HG02938 (cell line): ENCODE data around the gene DCLK2.
"Not testable (repeated sequence)": the region's sequence is repeated elsewhere in the genome, so short reads cannot be mapped to it uniquely, and the experiment has no call there.

ENCODE experiments used
- ATAC-seq: cut with Tn5 transposase; IDR thresholded peaks from one replicate; pipeline ENCODE4 v1.9.1; 2021; ENCODE audit warnings: mild to moderate bottlenecking, moderate library complexity; ENCODE audit not compliant: unreplicated experiment

The DCLK2 gene

GRCh38 chr4:150197256-150197655 is 119.0 kb downstream of the DCLK2 start:
- not testable (repeated sequence) for ATAC-seq

GRCh38 chr4:150199056-150199455 is 120.8 kb downstream of the DCLK2 start:
- ATAC-seq = no peak

GRCh38 chr4:150205016-150205415 is 126.8 kb downstream of the DCLK2 start:
- ATAC-seq = no peak

- no peak for ATAC-seq
Observed at GRCh38 chr4:150206265-150206664, 128.0 kb downstream of the DCLK2 start.

- no peak for ATAC-seq
Observed at GRCh38 chr4:150206954-150207353, 128.7 kb downstream of the DCLK2 start.

- no peak for ATAC-seq
Observed at GRCh38 chr4:150207871-150208270, 129.6 kb downstream of the DCLK2 start.

GRCh38 chr4:150209140-150209829 is 131.0 kb downstream of the DCLK2 start:
- ATAC-seq = peak; percentile 58

GRCh38 chr4:150211016-150211415 is 132.8 kb downstream of the DCLK2 start:
- ATAC-seq = no peak

GRCh38 chr4:150211799-150212445 is 133.7 kb downstream of the DCLK2 start:
- no peak for ATAC-seq

GRCh38 chr4:150212485-150212884 is 134.2 kb downstream of the DCLK2 start:
- ATAC-seq = no peak

- ATAC-seq = no peak
Observed at GRCh38 chr4:150212927-150213326, 134.7 kb downstream of the DCLK2 start.

- no peak for ATAC-seq
Observed at GRCh38 chr4:150215601-150216000, 137.4 kb downstream of the DCLK2 start.

- no peak for ATAC-seq
Observed at GRCh38 chr4:150216726-150217125, 138.5 kb downstream of the DCLK2 start.

- no peak for ATAC-seq
Observed at GRCh38 chr4:150217192-150217591, 138.9 kb downstream of the DCLK2 start.

- ATAC-seq = no peak
Observed at GRCh38 chr4:150217808-150218207, 139.6 kb downstream of the DCLK2 start.

- ATAC-seq = no peak
Observed at GRCh38 chr4:150218447-150218846, 140.2 kb downstream of the DCLK2 start.

- no peak for ATAC-seq
Observed at GRCh38 chr4:150219841-150220240, 141.6 kb downstream of the DCLK2 start.

GRCh38 chr4:150224896-150225591 is 146.8 kb downstream of the DCLK2 start:
- ATAC-seq = no peak

- ATAC-seq = no peak
Observed at GRCh38 chr4:150229520-150229919, 151.3 kb downstream of the DCLK2 start.

GRCh38 chr4:150230561-150230960 is 152.3 kb downstream of the DCLK2 start:
- ATAC-seq = no peak

GRCh38 chr4:150231107-150231770 is 153.0 kb downstream of the DCLK2 start:
- ATAC-seq = no peak
